Activated CD4-positive, alpha-beta T cell treated with anti-CD3 and anti-CD28 coated beads for 24 hours (primary cell): ENCODE results near the gene MTTP.

Experiments
- DNase-seq, 2 donors: peaks; one replicate each; pipeline ENCODE4 v3.0.0-alpha.2; 2020; ENCODE audit warnings: low read depth in 2 of 2

The MTTP gene

GRCh38 chr4:99670409-99671073 is 95.9 kb downstream of the MTTP start:
- DNase-seq = no peak
